A673 (cell line): ENCODE results near the gene FUT3.

Source experiments
- EZH2 ChIP-seq: fragments of 200-600 bp; sonication (generic); IDR thresholded peaks from 2 replicates; pipeline ENCODE4 v1.6.1; 2017; ENCODE audit warnings: borderline replicate concordance, low read depth, mild to moderate bottlenecking, mixed read lengths, antibody characterized with exemption, low read length; ENCODE audit not compliant: poor library complexity, severe bottlenecking
- TF ChIP-seq, protein P1 (sequence below): fragments of 300-800, 200-600 bp; sonication (generic); conservative IDR thresholded peaks from 2 replicates; pipeline ENCODE4 v1.5.1; 2017; ENCODE audit warnings: low read depth, mild to moderate bottlenecking, antibody characterized with exemption, low read length, moderate library complexity, mixed read lengths

DNA sequence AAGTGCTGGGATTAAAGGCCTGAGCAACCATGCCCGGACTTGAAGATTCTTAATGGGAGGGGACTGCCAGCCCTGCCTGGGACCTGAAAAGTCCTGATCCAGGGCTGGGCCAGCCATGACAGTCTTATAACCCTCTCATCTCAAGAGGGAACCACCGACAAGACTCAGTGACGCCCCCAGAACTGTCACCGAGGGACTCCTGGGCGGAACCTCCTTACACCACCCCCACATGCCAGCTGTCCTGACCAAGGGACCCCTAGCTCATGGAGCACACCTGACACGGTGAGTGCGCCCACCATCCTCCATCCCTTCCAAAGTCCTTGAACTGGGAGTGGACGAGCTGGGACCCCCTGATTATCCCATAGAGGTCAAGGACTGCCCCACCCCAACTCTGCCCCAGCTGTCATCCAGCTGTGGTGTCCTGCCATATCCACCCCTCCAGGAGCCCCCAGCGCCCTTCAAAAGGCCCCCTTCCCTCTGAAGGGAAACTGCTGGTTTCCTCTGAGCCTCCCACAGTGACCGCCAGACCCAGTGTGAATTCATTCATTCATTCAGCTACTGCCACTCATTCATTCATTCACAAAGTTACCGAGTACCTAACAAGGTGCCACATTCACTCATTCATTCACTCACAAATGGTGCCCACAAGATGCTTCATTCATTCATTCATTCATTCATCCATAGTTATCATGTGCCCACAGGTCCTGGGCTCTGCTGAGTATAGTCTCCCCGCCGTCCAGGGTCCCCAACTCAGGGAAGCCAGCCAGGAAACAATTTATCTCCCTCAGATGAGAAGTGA, 48.7 kb upstream of the FUT3 start:
- TF ChIP-seq, protein P1, sequence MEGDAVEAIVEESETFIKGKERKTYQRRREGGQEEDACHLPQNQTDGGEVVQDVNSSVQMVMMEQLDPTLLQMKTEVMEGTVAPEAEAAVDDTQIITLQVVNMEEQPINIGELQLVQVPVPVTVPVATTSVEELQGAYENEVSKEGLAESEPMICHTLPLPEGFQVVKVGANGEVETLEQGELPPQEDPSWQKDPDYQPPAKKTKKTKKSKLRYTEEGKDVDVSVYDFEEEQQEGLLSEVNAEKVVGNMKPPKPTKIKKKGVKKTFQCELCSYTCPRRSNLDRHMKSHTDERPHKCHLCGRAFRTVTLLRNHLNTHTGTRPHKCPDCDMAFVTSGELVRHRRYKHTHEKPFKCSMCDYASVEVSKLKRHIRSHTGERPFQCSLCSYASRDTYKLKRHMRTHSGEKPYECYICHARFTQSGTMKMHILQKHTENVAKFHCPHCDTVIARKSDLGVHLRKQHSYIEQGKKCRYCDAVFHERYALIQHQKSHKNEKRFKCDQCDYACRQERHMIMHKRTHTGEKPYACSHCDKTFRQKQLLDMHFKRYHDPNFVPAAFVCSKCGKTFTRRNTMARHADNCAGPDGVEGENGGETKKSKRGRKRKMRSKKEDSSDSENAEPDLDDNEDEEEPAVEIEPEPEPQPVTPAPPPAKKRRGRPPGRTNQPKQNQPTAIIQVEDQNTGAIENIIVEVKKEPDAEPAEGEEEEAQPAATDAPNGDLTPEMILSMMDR = no peak
- TF ChIP-seq EZH2 = no peak
